Choroid plexus epithelial cell (primary cell): ENCODE results near the gene BCAR1.
"Not testable (repeated sequence)": the region's sequence is repeated elsewhere in the genome, so short reads cannot be mapped to it uniquely, and the experiment has no call there.

ENCODE experiments used
- DNase-seq: peaks from one replicate; pipeline ENCODE4 v3.0.0-alpha.2; 2010; ENCODE audit warnings: low read depth
- H3K4me3 ChIP-seq: 2 replicates; pipeline ENCODE4 v1.5.1; 2011; ENCODE audit warnings: low read depth, mild to moderate bottlenecking, control low read depth, low read length, moderate library complexity
- CTCF ChIP-seq: conservative IDR thresholded peaks from 2 replicates; pipeline ENCODE4 v1.5.1; 2011; ENCODE audit warnings: low read depth, mild to moderate bottlenecking, control low read depth, inconsistent platforms, low read length, moderate library complexity

Gene BCAR1

GRCh38 chr16:75217389-75217851 lies 34.0 kb downstream of the BCAR1 start:
- no peak for TF ChIP-seq CTCF
- DNase-seq: no peak
- H3K4me3 ChIP-seq: no peak overlapping the region

GRCh38 chr16:75216576-75216975 lies 34.8 kb downstream of the BCAR1 start:
- DNase-seq: no peak
- TF ChIP-seq CTCF: no peak
- H3K4me3 ChIP-seq: no peak overlapping the region

- DNase-seq: no peak
- no peak for TF ChIP-seq CTCF
- no peak overlapping the region for H3K4me3 ChIP-seq
Observed at GRCh38 chr16:75216127-75216526, 35.3 kb downstream of the BCAR1 start.

- not testable (repeated sequence) for DNase-seq, H3K4me3 ChIP-seq
Observed at GRCh38 chr16:75211286-75211685, 40.1 kb downstream of the BCAR1 start.

GRCh38 chr16:75209944-75210343 lies 41.5 kb downstream of the BCAR1 start:
- DNase-seq: no peak
- TF ChIP-seq CTCF: no peak
- H3K4me3 ChIP-seq: no peak overlapping the region

- DNase-seq, H3K4me3 ChIP-seq: not testable (repeated sequence)
Observed at GRCh38 chr16:75209514-75209913, 41.9 kb downstream of the BCAR1 start.

GRCh38 chr16:75208861-75209505 lies 42.4 kb downstream of the BCAR1 start:
- no peak for DNase-seq
- no peak for TF ChIP-seq CTCF
- no peak overlapping the region for H3K4me3 ChIP-seq

GRCh38 chr16:75208242-75208825 lies 43.1 kb downstream of the BCAR1 start:
- no peak overlapping the region for H3K4me3 ChIP-seq
- no peak for DNase-seq
- no peak for TF ChIP-seq CTCF
